Kasumi-1 (cell line): ENCODE data around the gene PTPRC.
A peak's percentile ranks its signal among the peaks of the same experiment; 100 is the strongest.

Experiments used
- DNase-seq, 2 experiments: peaks; one replicate each; lab custom pipeline; 2025; lab: John Stamatoyannopoulos, UW

The PTPRC gene

GRCh38 chr1:198761859-198762616, 123.2 kb downstream of the PTPRC start:
- DNase-seq, result no peak

DNA sequence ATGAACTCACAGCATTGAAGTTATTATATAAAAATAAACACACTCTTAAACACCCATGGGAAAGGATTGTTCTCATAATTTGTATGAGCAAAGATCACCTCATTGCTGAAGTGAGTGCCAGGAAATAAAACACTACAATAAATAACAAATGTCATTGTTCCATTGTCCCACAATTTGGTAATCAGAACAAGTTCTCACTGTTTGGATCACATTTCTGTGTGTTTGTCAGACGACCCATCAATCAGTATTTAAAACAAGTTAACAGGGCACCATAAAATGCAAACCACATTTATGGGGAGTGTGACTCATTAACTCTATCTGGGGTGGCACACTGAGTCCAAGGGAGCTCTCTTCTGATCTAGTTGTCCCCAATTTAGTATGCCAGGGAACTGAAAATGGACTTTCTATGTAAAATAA, 124.5 kb downstream of the PTPRC start:
- DNase-seq, result no peak

GRCh38 chr1:198764748-198765147, 125.9 kb downstream of the PTPRC start:
- DNase-seq, result no peak

- no peak for DNase-seq
Measured at GRCh38 chr1:198765416-198765815, 126.6 kb downstream of the PTPRC start.

GRCh38 chr1:198771563-198772153, 132.8 kb downstream of the PTPRC start:
- peak; percentile 62 to 81 for DNase-seq

GRCh38 chr1:198772626-198773025, 133.8 kb downstream of the PTPRC start:
- DNase-seq, result no peak

GRCh38 chr1:198773030-198773429, 134.2 kb downstream of the PTPRC start:
- DNase-seq, result no peak

GRCh38 chr1:198773523-198773922, 134.7 kb downstream of the PTPRC start:
- no peak for DNase-seq

DNA sequence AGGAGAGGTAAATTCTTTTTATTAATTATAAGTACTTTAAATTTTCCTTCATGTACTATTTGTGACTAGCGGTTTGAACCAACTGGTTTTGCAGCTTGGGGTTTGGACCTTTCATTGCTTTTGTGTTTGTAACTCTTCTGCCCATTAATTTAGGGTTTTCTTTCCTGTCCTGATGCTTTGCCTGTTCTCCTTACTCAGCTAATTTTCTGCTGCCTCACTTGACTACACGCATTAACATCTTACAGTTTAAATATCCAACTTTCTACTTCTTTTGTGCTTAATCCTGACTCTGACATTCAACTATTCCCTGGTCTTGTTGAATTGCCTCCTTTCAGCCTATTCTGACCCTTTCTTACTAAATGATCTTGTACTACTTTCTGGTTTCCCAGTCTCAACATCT, 135.6 kb downstream of the PTPRC start:
- DNase-seq, result no peak

GRCh38 chr1:198775606-198776005, 136.8 kb downstream of the PTPRC start:
- DNase-seq, result peak; percentile 32 to 54

DNA sequence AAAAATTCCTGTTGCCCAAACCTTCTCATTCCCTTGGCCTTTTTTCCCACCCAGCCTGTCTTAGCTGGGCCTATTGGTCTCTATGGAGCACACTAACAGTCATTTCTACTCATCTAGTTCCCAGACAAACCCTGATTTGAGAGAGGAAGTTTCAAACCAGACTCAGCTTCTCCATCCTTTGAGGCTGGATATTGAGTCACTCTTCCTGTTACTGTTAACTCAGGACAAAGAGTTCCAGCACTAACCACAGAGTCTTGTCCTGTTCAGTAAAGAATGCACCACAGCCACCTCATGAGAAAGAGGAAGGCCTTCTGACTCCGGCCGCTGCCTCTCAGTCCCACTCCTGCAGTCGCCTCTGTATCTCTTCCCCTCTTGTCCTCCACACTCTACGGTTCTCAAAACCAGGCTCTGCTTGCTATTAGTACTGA, 137.8 kb downstream of the PTPRC start:
- peak; percentile 97 for DNase-seq

GRCh38 chr1:198778049-198778448, 139.2 kb downstream of the PTPRC start:
- DNase-seq, result no peak

GRCh38 chr1:198780376-198780775, 141.5 kb downstream of the PTPRC start:
- DNase-seq, result no peak

DNA sequence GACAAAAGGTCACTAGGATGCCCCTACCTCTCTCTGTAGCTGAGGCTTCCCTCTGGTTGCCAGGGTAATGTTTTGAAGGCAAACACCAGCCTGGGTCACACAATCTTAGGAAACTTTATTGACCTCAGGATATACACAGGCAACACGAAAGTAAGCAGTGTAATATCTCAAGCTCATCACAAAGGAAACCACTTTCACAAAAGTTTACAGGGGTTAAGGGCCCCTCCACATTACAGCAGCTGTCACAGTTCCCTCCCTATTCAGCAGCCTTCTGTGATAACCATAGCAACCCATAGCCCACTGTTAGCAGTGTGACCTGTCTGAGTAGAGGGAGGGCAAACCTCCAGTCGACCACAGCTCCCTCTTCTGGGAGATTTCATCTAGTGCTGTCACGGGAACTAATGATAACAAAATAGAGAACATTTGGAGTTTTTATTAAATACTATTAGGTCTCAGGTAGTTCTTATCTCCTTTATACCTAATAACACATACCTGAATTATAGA, 149.8 kb downstream of the PTPRC start:
- DNase-seq, result peak; percentile 55 to 60

DNA sequence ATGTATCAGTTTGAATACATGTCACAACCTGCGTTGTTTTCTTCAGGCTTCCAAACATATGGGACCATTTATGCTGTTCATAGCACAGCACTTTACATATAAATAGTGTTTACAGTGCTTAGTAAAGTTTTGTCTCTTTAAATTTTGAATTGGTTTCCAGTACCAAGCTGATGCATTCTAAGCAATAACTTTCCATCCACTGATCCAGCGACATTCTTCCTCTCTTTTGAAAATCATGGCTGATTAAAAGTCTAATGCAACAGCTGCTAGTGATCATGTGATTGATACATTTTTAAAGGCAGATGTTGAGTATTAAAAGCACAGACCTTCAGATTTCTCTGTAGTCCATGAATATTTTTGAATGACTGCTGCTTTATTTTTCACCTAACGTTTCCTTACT, 154.9 kb downstream of the PTPRC start:
- DNase-seq, result no peak

GRCh38 chr1:198794498-198794897, 155.7 kb downstream of the PTPRC start:
- no peak for DNase-seq

DNA sequence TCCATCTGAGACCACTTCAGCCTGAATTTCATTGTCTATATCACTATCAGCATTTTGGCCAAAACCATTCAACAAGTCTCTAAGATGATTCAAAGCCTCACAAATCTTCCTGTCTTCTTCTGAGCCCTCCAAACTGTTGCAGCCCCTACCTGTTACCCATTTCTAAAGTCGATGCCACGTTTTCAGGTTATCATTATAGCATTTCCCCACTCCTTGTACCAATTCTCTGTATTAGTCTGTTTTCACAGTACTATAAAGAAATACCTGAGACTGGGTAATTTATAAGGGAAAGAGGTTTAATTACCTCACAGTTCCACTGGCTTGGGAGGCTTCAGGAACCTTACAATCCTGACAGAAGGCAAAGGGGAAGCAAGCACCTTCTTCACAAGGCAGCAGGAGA, 158.8 kb downstream of the PTPRC start:
- no peak for DNase-seq

- no peak for DNase-seq
Measured at GRCh38 chr1:198798923-198799386, 160.1 kb downstream of the PTPRC start.

- DNase-seq, result no peak
Measured at GRCh38 chr1:198805498-198806151, 166.8 kb downstream of the PTPRC start.

DNA sequence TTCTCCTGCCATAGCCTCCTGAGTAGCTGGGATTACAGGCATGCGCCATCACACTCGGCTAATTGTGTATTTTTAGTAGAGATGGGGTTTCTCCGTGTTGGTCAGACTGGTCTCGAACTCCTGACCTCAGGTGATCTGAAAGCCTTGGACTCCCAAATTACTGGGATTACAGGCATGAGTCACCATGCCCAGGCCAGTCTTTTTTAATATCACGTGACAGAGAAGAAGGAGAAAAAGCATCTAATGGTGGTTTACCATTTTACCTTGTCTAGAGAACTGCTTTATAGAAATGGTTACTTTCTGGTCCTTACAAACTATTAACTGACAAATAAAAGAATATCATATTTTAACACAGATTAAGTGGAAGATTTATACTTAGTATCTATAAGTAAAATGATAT, 168.0 kb downstream of the PTPRC start:
- DNase-seq, result no peak
